Panc1 (cell line): ENCODE results near the gene ALOX5AP. TPM values are rescaled to one million over a fixed set of nuclear protein-coding genes. Genes with fewer than 3 reads are reported as not detected.

Experiments used
- ATAC-seq: fragments of 200-7000 bp; cut with Tn5 transposase; 2 replicates; pipeline ENCODE4 v1.9.1; 2020; ENCODE audit warnings: mild to moderate bottlenecking, moderate library complexity
- BruUV-seq: library from RNA; stranded (reverse); fragments of 400-500 nt; replicated peaks from 2 replicates; lab custom pipeline; 2021; lab: Mats Ljungman, UMichigan
- CTCF ChIA-PET: fragments of 300-600 bp; sonication (Branson Sonifier 250); formaldehyde crosslinking; loops from one replicate; lab custom pipeline; 2022; ENCODE audit warnings: antibody characterized with exemption; lab: Charles Lee
- POLR2A ChIA-PET: fragments of 300-600 bp; sonication (Branson Sonifier 250); formaldehyde crosslinking; loops from one replicate; lab custom pipeline; 2022; ENCODE audit warnings: antibody characterized with exemption; lab: Charles Lee
- DNase-seq: peaks from one replicate; pipeline ENCODE4 v3.0.0-alpha.2; 2010; ENCODE audit warnings: low read depth, low spot score
- H3K27ac ChIP-seq: 2 replicates; pipeline ENCODE4 v1.5.1; 2011; ENCODE audit warnings: mild to moderate bottlenecking, low read length, inconsistent platforms
- H3K27me3 ChIP-seq: fragments of 200-500 bp; sonication (Bioruptor generic); 2 replicates; pipeline ENCODE4 v1.6.0; 2014; ENCODE audit warnings: low read length, inconsistent platforms; ENCODE audit not compliant: control insufficient read depth, insufficient read depth
- H3K36me3 ChIP-seq: fragments of 200-500 bp; sonication (Bioruptor generic); 2 replicates; pipeline ENCODE4 v1.5.1; 2014; ENCODE audit warnings: inconsistent platforms, mild to moderate bottlenecking, low read length, moderate library complexity; ENCODE audit not compliant: control insufficient read depth, insufficient read depth
- H3K4me1 ChIP-seq: 2 replicates; pipeline ENCODE4 v1.5.1; 2011; ENCODE audit warnings: inconsistent platforms, mild to moderate bottlenecking, low read length, moderate library complexity; ENCODE audit not compliant: control insufficient read depth, insufficient read depth
- H3K4me3 ChIP-seq, 2 experiments: 2 replicates each; pipeline ENCODE4 v1.5.1; 2011 to 2012; ENCODE audit warnings: low read depth in 2 of 2, low read length in 2 of 2, mild to moderate bottlenecking in 2 of 2, inconsistent platforms in 1 of 2, moderate library complexity in 1 of 2
- H3K9me3 ChIP-seq: fragments of 200-500 bp; sonication (Bioruptor generic); 2 replicates; pipeline ENCODE4 v1.5.1; 2014; ENCODE audit warnings: low read depth, mild to moderate bottlenecking, inconsistent platforms, low read length, moderate library complexity; ENCODE audit not compliant: control insufficient read depth, insufficient read depth
- CTCF ChIP-seq: fragments of 450-650 bp; IDR thresholded peaks from 2 replicates; pipeline ENCODE4 v1.5.1; 2017; ENCODE audit warnings: mild to moderate bottlenecking
- POLR2AphosphoS5 ChIP-seq: IDR thresholded peaks from 2 replicates; pipeline ENCODE4 v1.6.1; 2012; ENCODE audit warnings: mild to moderate bottlenecking, low read depth, low read length, moderate library complexity
- REST ChIP-seq, 2 experiments: IDR thresholded peaks; 2 replicates each; pipeline ENCODE4 v1.6.1; 2011 to 2012; ENCODE audit warnings: low read depth in 2 of 2, control low read depth in 1 of 2, low read length in 1 of 2, mild to moderate bottlenecking in 1 of 2, moderate library complexity in 1 of 2; ENCODE audit not compliant: insufficient read depth in 1 of 2
- SIN3A ChIP-seq: IDR thresholded peaks from 2 replicates; pipeline ENCODE4 v1.6.1; 2012; ENCODE audit warnings: low read depth, mild to moderate bottlenecking, low read length, moderate library complexity, borderline replicate concordance; ENCODE audit not compliant: insufficient read depth
- TCF7L2 ChIP-seq: IDR thresholded peaks from 2 replicates; pipeline ENCODE4 v1.6.1; 2011; ENCODE audit warnings: mild to moderate bottlenecking, low read depth, low read length, inconsistent platforms
- in situ Hi-C: cut with HindIII; loops from 2 replicates; pipeline ENCODE4 v1.10.0; 2016; ENCODE audit warnings: low sequenced_read_pairs, low pct_unique_long_range_greater_than_20kb
- intact Hi-C: fragments of 100-400 bp; cut with micrococcal nuclease; formaldehyde crosslinking; loops from one replicate; pipeline ENCODE4 v1.10.0; 2022; ENCODE audit not compliant: unreplicated experiment
- total RNA-seq: library from RNA; stranded (reverse); gene quantifications from one replicate; pipeline ENCODE4 v1.2.1, GENCODE V29; 2021; ENCODE audit not compliant: unreplicated experiment

Gene ALOX5AP
- total RNA-seq, 1 experiment from 2014 or later, result 2.1 TPM

- BruUV-seq, result no TSS peak
- POLR2A ChIA-PET, result no interaction called here
Observed at GRCh38 chr13:30736461-30737320, 1.3 kb downstream of the ALOX5AP start.

More at GRCh38 chr13:30736461-30737320, 1.3 kb downstream of the ALOX5AP start:
- DNase-seq (no peak), ATAC-seq (no peak)
- peak overlapping the region; percentile 91 for H3K27ac ChIP-seq
- peaks cover 37% of the 10 kb centered on the region for H3K4me1 ChIP-seq
- no peaks in the 10 kb centered on the region for H3K27me3 ChIP-seq
- no peaks in the 10 kb centered on the region for H3K9me3 ChIP-seq
- intact Hi-C loops (no loop called here), in situ Hi-C loops (no loop called here)
- TF ChIP-seq SIN3A, result no peak
- TF ChIP-seq TCF7L2, result no peak
- no peak for TF ChIP-seq POLR2AphosphoS5
- TF ChIP-seq REST (IDR thresholded peaks at IDR 0.05; ENCODE audit: insufficient read depth in 1 of 2, low read depth in 2 of 2, low read length in 1 of 2), result no peak
- no peak for TF ChIP-seq CTCF
- no peaks in the 10 kb centered on the region for H3K36me3 ChIP-seq
- H3K4me3 ChIP-seq, result no peak overlapping the region
- CTCF ChIA-PET, result interaction anchor here (0.6 kb wide), 1 partner anchor 11 kb away, joined by 4 read pairs; no protein-coding TSS in a partner anchor
